ENCODE measurements around the gene GLUD1.

DNA sequence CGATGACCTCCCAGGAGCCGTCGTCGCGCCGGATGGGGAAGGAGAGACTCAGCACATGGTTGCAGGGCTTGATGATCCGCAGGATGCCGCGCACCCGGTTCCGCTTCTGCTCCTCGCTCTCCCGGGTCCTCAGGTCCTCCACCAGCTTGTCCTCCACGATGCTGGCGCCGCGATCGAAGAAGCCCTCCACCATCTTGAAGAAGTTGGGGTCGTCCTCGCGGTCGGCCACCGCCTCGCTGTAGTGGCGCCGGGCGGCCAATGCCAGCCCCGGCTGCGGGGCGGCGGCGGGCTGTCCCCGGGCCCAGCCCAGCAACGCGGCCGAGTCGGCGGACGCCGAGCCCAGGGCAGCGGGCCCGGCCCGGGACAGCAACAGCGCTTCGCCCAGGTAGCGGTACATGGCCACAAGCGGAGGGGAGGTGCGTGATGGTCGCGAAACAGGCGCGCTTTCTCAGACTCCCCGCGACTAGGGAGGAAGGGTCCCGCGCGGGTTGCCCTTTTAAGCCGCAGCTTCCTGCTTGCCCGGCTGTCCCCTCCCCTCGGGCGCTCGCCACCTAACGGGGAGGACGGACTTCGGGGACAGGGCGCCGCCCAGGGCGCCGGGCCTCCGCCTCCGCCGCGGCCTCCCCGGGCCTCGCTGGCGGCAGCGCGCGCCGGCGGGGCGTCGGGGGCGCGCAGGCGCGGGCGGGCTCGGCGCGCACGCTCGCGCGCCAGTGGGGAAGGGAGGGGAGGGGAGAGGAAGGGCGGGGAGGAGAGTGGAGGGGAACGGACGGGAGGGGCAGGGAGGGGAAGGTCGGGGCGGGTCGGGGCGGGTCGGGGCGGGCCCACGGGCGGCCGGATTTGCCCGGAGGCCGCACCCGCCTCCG is at the start of gene GLUD1, which contains the start of gene SHLD2:
- TF ChIP-seq POLR2A (IDR thresholded peaks at IDR 0.05) (peak; percentile 63 to 89), CTCF (IDR thresholded peaks at IDR 0.05) (peak in 1 of 6 experiments; percentile 9)

Measured in thyroid gland (tissue), 4 donors.